SK-MEL-5 (cell line): Measurements from ENCODE around the gene EBLN2. TPM values are rescaled to one million over a fixed set of nuclear protein-coding genes. Genes with fewer than 3 reads are reported as not detected.

ENCODE experiments used
- DNase-seq: peaks from one replicate; pipeline ENCODE4 v3.0.0-alpha.2; 2016; ENCODE audit warnings: low read depth, low spot score
- in situ Hi-C: cut with HindIII; loops from 2 replicates; pipeline ENCODE4 v1.10.0; 2016; ENCODE audit warnings: low sequenced_read_pairs, high pct_unique_total_duplicates, low pct_unique_long_range_greater_than_20kb
- small RNA-seq, 2 experiments: library from RNA; depleted of rRNA; stranded (forward); fragments of <200 nt; gene quantifications; one replicate each; pipeline ENCODE3, GENCODE V24; 2014
- total RNA-seq: library from RNA; depleted of rRNA; stranded (reverse); fragments of >200 nt; shearing (Covaris generic); gene quantifications from 2 replicates; pipeline ENCODE4 v1.2.3, GENCODE V29; 2014; rRNA removed

EBLN2 gene
- total RNA-seq, 1 experiment from 2014 or later: 2.1 TPM

DNA sequence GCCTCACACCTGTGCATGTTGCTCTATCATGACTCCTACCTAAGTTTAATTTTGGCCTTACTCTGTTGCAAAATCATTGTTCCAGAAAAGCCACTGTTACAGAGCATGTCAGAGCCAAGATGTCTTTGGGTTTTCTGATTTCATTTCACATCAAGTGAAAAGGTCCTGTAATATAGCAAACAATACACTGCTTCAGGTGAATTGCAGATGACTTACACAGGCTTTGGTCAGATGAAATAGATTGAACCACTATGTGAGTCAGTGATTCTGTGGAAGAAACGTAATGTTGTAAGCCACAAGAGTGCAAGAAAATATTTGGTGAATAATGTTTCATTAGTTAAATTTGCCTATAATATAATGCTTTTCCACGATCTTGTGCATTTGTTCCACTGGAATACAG lies 22.7 kb downstream of the EBLN2 start:
- DNase-seq: no peak
- in situ Hi-C loops: no loop called here

DNA sequence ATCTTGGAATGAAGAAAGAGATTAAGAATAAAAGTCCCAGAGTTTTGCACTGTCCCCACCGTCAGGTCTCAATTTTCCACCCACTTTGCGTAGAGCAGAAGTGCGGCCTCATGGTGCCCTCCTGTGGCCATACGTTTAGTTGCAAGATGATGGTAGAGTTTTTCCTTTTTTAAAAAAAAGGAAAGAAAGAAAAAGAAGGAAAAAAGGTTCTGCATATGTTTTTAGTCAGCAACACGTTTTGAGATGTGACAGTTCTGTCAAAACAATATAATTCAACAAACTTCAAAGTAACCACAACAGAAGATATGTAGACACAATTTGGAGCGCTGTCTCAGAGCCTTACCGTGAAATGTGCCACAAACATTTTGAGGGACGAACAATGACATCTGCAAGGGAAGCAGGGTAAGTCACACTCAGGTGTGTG lies 24.6 kb downstream of the EBLN2 start:
- in situ Hi-C loops: no loop called here
- peak; percentile 55 for DNase-seq

GRCh38 chr3:73094129-73094528 lies 32.7 kb downstream of the EBLN2 start:
- peak; percentile 78 for DNase-seq
- in situ Hi-C loops: no loop called here

GRCh38 chr3:73094951-73095350 lies 33.5 kb downstream of the EBLN2 start:
- peak; percentile 40 for DNase-seq
- in situ Hi-C loops: no loop called here

DNA sequence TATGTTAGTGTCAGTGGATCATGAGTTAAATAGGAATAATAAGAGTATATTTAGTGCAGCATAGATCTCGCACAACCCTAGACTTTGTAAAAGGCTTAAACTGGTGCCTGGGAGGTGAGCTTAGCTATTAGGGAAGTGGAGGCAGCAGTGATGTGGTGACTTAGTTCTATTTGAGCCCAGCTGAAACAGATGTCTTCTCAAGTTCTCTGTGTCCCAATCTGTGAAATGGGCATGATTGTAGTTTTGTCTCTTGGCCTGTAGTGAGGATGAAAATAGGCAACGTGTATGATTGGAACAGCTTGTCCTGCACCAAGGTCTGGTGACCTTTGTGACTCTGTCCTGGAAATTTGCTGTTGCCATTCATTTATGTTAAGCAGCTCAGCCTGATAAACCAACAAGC lies 34.7 kb downstream of the EBLN2 start:
- in situ Hi-C loops: no loop called here
- no peak for DNase-seq

GRCh38 chr3:73098026-73098425 lies 36.6 kb downstream of the EBLN2 start:
- DNase-seq: no peak

DNA sequence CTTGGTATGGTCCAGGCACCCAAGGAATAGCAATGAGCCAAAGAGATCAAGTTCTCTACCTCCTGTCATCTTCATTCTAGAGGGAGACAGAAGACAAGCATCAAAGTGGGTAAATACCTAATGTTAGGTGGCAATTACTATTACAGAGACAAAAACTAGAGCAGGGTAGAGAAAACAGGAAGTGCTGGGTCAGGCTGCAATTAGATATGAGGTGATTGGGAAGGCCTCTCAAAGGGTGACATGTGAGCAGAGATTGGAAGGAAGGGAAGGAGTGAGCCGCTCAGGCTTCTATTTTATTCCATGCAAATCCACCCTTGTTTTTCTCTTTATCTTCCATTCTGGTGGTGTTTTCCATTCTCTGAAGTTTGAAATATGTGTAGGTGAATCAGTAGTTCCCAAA lies 37.4 kb downstream of the EBLN2 start:
- no peak for DNase-seq
- in situ Hi-C loops: no loop called here

More at GRCh38 chr3:73098026-73098425, 36.6 kb downstream of the EBLN2 start:
- in situ Hi-C loops: no loop called here

DNA sequence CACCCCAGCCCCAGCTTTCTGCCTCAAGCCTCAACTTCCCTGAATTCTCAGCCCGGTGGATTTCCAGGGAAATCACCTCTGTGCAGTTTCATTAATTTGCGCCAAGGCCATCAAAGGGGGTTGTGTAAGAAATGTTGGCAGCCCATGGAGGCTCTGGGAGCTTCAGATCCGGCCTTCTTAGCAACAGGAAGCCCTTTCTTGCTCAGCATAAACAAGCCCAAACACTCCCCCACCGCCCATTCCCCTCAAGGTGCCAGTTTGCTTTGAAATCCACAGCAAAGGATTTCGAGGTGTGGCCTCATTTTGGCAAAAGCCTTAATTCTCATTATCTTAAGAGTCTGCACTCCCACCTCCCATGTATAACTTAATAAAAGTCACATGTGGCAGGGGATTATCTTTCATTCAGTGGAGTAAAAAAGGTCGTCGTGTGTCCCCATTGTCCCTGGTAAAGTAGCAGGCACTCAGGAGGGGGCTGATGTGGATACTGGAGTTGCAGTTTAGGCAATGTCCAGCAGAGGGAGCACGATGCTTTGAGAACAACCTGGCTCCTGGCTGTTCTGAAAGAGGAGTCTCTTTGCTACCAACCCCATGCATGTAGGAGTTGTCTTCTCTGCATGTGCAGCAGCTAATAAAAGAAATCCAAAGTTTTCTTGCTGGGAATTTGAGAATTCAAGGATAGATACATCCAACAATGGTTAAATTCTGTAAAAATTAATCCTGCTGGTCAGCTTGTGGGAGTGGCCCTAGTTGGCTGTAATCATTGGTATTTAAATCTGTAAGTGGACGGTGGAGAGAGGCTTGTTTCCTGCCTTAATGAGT lies 39.5 kb downstream of the EBLN2 start:
- in situ Hi-C loops: no loop called here
- DNase-seq: peak; percentile 88

DNA sequence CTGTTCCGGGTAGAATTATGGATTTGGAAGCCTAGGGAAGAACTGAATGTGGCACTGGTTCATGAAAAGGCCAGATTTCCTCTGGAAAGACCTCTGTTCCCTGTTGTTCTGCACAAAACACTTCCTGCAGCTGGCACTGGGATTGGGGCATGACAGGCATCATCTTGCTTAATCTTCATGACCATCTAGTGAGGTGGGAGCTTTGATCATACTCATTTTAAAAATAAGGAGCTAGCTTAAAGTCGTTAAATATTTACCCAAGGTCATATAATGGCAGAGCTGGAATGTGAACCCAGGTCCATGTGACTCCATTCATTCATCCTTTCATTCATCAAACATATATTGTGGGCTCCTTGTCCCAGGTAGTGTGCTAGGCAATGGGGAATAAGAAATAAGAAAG lies 40.4 kb downstream of the EBLN2 start:
- DNase-seq: no peak
- in situ Hi-C loops: no loop called here

GRCh38 chr3:73107215-73107614 lies 45.8 kb downstream of the EBLN2 start:
- no peak for DNase-seq
- in situ Hi-C loops: no loop called here

- no peak for DNase-seq
- in situ Hi-C loops: no loop called here
Measured at GRCh38 chr3:73107676-73108187, 46.3 kb downstream of the EBLN2 start.

GRCh38 chr3:73108750-73109149 lies 47.3 kb downstream of the EBLN2 start:
- no peak for DNase-seq
- in situ Hi-C loops: no loop called here

DNA sequence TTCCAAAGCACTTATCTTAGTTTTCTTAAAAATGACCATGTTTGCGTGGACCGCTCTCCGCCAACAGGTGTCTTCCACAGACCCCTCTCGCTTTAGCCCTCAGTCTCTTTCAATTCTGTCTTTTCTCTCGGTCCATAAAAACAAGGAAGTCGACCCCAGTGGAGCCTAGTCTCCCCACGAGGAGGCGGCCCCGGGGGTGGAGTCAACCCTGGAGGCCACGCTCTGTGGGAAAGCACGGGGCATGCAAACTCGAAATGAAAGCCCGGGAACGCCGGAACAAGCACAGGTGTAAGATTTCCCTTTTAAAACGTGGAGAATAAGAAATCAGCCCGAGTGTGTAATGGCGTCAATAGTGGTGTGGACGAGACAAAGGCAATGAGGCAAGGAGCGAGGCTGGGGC lies 49.1 kb downstream of the EBLN2 start:
- in situ Hi-C loops: no loop called here
- DNase-seq: no peak

Small RNA genes lying within 50 kb of the gene (small RNA-seq; reads per million reads assigned to genes)
- gene RNU2-64P (0.10 to 2.1 reads per million in 2 experiments), gene RNU6-557P (0 reads per million in 2 experiments), gene RNU7-19P (0 to 0.10 reads per million in 2 experiments)

Other genes starting within 250 kb of the EBLN2 start
- 25.9 and 26.3 TPM in 2 replicates for gene SHQ1, start 213.2 kb upstream of the EBLN2 start, total RNA-seq
- 18.2 and 27.2 TPM in 2 replicates for gene GXYLT2, start 173.6 kb upstream of the EBLN2 start, total RNA-seq
- 65.4 and 67.7 TPM in 2 replicates for gene PPP4R2, start 64.8 kb upstream of the EBLN2 start, total RNA-seq